ENCODE data around the gene ABLIM2. TPM values are rescaled to one million over a fixed set of nuclear protein-coding genes. Genes with fewer than 3 reads are reported as not detected.

The ABLIM2 gene
- total RNA-seq, 1 donor from 2014 or later = 7.5 TPM

GRCh38 chr4:8067274-8067936 lies 91.2 kb downstream of the ABLIM2 start:
- no peak for DNase-seq
- no peak overlapping the region for H3K4me3 Mint-ChIP-seq (ENCODE audit: unreplicated experiment)
- no peak for TF ChIP-seq CTCF (IDR thresholded peaks at IDR 0.05; ENCODE audit: partially characterized antibody, unreplicated experiment)
- no peak overlapping the region for H3K27ac Mint-ChIP-seq (ENCODE audit: unreplicated experiment)
- peaks cover 27% of the 10 kb centered on the region for H3K9me3 Mint-ChIP-seq (ENCODE audit: unreplicated experiment)
- H3K27me3 Mint-ChIP-seq (ENCODE audit: unreplicated experiment) = peaks cover 3% of the 10 kb centered on the region
- peaks cover under 1% of the 10 kb centered on the region for H3K4me1 Mint-ChIP-seq (ENCODE audit: low read depth, unreplicated experiment)
- H3K36me3 Mint-ChIP-seq (ENCODE audit: unreplicated experiment) = peaks cover 34% of the 10 kb centered on the region

GRCh38 chr4:8066336-8066931 lies 92.2 kb downstream of the ABLIM2 start:
- TF ChIP-seq CTCF (IDR thresholded peaks at IDR 0.05; ENCODE audit: partially characterized antibody, unreplicated experiment) = no peak
- H3K4me3 Mint-ChIP-seq (ENCODE audit: unreplicated experiment) = no peak overlapping the region
- H3K9me3 Mint-ChIP-seq (ENCODE audit: unreplicated experiment) = peaks cover 29% of the 10 kb centered on the region
- H3K36me3 Mint-ChIP-seq (ENCODE audit: unreplicated experiment) = peaks cover 34% of the 10 kb centered on the region
- DNase-seq = no peak
- H3K4me1 Mint-ChIP-seq (ENCODE audit: low read depth, unreplicated experiment) = no peaks in the 10 kb centered on the region
- peaks cover 3% of the 10 kb centered on the region for H3K27me3 Mint-ChIP-seq (ENCODE audit: unreplicated experiment)
- H3K27ac Mint-ChIP-seq (ENCODE audit: unreplicated experiment) = no peak overlapping the region

- Mint-ChIP-seq H3K27ac (ENCODE audit: unreplicated experiment) (no peak overlapping the region), H3K36me3 (ENCODE audit: unreplicated experiment) (peaks cover 42% of the 10 kb centered on the region), H3K4me3 (ENCODE audit: unreplicated experiment) (no peak overlapping the region)
Measured at GRCh38 chr4:8063974-8064563, 94.5 kb downstream of the ABLIM2 start.

GRCh38 chr4:8061573-8061972 lies 97.0 kb downstream of the ABLIM2 start:
- Mint-ChIP-seq H3K27me3 (ENCODE audit: unreplicated experiment) (peaks cover 8% of the 10 kb centered on the region), H3K27ac (ENCODE audit: unreplicated experiment) (no peak overlapping the region), H3K9me3 (ENCODE audit: unreplicated experiment) (peaks cover 28% of the 10 kb centered on the region), H3K4me1 (ENCODE audit: low read depth, unreplicated experiment) (no peaks in the 10 kb centered on the region), H3K36me3 (ENCODE audit: unreplicated experiment) (peaks cover 40% of the 10 kb centered on the region), H3K4me3 (ENCODE audit: unreplicated experiment) (no peak overlapping the region)
- TF ChIP-seq CTCF (IDR thresholded peaks at IDR 0.05; ENCODE audit: partially characterized antibody, unreplicated experiment) = no peak
- no peak for DNase-seq

More at GRCh38 chr4:8063974-8064563, 94.5 kb downstream of the ABLIM2 start:
- no peak for DNase-seq
- Mint-ChIP-seq H3K9me3 (ENCODE audit: unreplicated experiment) (peaks cover 31% of the 10 kb centered on the region), H3K4me1 (ENCODE audit: low read depth, unreplicated experiment) (no peaks in the 10 kb centered on the region), H3K27me3 (ENCODE audit: unreplicated experiment) (peaks cover 7% of the 10 kb centered on the region)
- TF ChIP-seq CTCF (IDR thresholded peaks at IDR 0.05; ENCODE audit: partially characterized antibody, unreplicated experiment) = no peak

GRCh38 chr4:8061145-8061544 lies 97.5 kb downstream of the ABLIM2 start:
- DNase-seq = no peak
- no peak for TF ChIP-seq CTCF (IDR thresholded peaks at IDR 0.05; ENCODE audit: partially characterized antibody, unreplicated experiment)
- H3K27ac Mint-ChIP-seq (ENCODE audit: unreplicated experiment) = no peak overlapping the region
- H3K27me3 Mint-ChIP-seq (ENCODE audit: unreplicated experiment) = peaks cover 8% of the 10 kb centered on the region
- H3K9me3 Mint-ChIP-seq (ENCODE audit: unreplicated experiment) = peaks cover 28% of the 10 kb centered on the region
- H3K4me3 Mint-ChIP-seq (ENCODE audit: unreplicated experiment) = no peak overlapping the region
- peaks cover 37% of the 10 kb centered on the region for H3K36me3 Mint-ChIP-seq (ENCODE audit: unreplicated experiment)
- H3K4me1 Mint-ChIP-seq (ENCODE audit: low read depth, unreplicated experiment) = no peaks in the 10 kb centered on the region
